ENCODE measurements around the gene MYBPC2.

GRCh38 chr19:50489461-50490011, 56.8 kb downstream of the MYBPC2 start:
- TF ChIP-seq CTCF (IDR thresholded peaks at IDR 0.05) (no peak), POLR2A (IDR thresholded peaks at IDR 0.05) (no peak)

Measured in lower leg skin (tissue), 3 donors.